ENCODE measurements around the gene HHAT.

The HHAT gene

DNA sequence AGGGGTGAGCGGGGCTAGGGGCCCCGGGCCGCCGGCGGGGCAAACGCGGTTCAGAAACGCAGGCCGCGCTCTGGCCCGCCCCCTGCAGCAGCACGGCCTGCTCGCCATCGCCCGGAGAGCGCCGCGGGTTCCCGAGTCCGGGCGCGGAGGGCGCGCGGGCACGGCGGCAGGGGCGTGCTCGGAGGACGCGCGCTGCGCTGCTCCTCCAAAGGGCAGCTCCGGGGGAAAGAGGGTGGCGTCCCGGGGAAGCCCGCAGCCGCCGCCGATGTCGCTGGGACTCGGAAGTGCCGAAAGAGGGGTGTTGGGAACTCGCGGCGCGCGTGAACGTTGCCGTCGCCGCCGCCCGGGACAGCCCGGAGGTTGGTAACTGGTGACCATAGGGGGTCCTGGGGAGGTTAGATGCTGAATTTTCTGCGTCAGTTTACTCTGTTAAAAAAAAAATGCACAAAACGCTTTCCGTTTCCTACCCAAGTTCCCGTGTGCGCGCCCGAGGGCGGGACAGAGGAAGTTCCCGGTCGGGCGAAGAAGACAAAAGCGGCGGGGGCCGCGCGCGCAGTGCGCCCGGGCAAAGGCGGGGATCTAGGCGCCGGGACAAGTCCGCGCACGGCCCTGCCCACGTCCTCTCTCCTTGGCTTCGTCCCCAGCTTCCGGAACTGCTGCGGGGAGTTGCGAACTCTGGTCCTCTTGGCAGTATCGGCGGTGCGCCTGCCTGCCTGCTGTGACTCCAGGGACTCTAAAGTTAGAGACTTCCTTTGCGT is at the start of gene HHAT:
HHAT (plus strand) TSS at position 157 of the 758 bp plus-strand sequence. CDS start 20,074 bp downstream, outside the sequence.
- peak; percentile 75 for DNase-seq

- DNase-seq = no peak
Measured at GRCh38 chr1:210280221-210280620, 48.5 kb upstream of the HHAT start.

- DNase-seq = no peak
Measured at GRCh38 chr1:210288116-210288515, 40.6 kb upstream of the HHAT start.

GRCh38 chr1:210289248-210289647 is 39.5 kb upstream of the HHAT start:
- DNase-seq = no peak

DNA sequence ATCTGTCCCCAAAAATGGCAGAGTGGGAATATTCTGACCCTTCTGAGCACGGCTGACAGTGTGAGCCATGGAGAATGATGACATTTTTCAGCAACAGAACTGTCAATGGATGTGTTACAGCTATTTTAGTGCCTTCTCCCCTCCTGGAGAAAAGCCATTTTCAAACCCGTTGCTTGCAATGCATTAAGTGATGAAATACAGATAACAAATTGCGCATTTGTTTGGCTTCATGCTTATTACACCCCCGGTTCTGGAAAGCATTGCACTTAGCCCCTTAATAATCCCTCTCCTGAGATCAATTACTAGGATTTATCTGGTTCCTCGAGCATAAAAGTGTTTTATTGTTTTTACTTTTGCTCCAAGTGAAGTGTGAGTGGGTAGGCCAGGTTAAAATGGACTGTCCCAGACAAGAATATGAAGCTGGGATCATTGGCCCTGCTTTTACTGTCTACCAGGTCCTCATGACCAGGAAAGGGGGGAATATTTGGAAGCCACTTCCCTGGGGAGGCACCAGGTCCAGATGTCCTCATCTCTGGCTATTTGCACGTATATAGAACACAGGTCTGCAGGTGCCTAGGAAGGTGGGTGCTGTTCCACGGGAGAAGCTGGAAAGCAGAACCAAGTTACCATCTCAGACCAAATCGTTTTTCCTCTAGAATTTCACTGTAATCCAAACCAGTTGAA is 37.5 kb upstream of the HHAT start:
- no peak for DNase-seq

GRCh38 chr1:210291786-210292230 is 36.9 kb upstream of the HHAT start:
- DNase-seq = no peak

GRCh38 chr1:210292231-210292871 is 36.4 kb upstream of the HHAT start:
- no peak for DNase-seq

DNA sequence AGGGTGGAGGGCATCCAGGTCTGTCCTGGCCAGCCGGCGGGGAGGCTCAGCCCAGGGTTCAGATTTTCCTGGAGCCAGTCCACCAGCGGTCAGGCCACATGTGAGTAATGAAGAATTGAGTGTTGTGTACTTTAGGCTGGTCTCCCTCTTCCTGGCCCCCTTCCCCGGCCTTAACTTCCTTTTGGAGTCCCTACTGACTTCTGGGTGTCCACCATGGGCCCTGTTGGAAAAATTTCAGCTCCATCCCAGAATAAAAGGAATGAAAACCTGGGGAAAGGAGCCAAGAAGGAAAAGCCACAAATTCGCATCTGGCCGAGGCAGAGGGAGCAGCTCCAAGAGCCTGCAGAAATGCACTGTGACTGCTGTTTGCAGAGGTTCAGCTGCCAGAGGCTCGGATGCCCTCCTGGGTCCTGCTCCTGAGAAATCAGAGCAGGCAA is 35.5 kb upstream of the HHAT start:
- DNase-seq = no peak

GRCh38 chr1:210294999-210295745 is 33.5 kb upstream of the HHAT start:
- no peak for DNase-seq

- no peak for DNase-seq
Measured at GRCh38 chr1:210296682-210297081, 32.0 kb upstream of the HHAT start.

DNA sequence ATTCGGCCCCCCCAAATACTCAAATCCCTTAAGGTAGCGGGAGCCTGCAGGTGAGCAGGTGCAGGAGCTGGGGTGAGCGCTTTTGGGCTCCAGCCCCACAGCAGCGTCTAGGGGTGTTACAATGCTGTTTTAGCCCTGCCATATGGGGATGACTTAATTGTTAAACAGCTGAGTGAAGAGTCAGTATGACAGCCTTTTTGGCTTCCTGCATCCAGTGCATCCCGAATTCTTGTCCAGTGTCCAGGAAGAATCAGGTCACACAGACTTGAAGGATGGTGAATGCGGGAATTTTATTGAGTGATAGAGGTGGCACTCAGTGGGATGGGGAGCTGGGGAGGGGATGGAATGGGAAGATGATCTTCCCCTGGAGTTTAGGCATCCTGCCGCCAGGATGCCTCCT is 30.4 kb upstream of the HHAT start:
- no peak for DNase-seq

DNA sequence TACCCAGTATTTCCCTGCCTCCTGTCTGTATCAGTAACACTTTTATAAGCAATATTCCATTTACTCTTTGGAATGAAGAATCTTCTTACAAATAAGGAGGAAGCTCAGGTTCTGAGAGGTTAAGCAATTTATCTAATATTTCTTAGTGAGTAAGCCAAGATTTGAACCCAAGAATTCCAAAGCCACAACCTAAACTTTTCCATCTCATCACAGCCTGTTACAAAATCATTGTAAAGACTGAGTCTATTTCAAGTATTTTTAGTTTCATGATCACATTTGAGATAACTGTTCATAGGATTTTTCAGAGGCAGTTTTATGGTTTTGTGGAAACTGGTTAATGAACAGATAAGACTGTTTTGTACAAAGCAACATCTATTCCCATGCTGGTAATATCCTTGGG is 29.8 kb upstream of the HHAT start:
- DNase-seq = no peak

DNA sequence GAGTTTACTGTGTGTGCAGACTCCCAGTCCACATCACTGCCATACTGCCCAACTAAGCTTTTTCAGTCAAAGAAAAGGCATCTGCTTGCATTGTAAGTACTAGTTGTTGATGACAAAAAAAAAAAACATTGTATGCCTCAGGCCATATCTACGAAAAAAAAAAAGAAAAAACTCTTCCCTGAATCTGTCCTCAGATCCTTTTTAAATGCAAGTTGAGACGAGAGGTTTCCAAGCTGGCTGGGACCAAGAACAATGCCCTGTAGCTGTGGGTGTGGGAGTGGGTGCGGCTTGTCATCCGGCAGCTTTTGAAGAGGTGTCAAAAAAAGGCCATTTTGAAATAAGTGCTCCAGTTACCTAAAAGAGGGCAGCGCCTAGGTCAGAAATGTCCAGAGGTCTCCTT is 29.2 kb upstream of the HHAT start:
- no peak for DNase-seq

- DNase-seq = no peak
Measured at GRCh38 chr1:210300923-210301614, 27.6 kb upstream of the HHAT start.

DNA sequence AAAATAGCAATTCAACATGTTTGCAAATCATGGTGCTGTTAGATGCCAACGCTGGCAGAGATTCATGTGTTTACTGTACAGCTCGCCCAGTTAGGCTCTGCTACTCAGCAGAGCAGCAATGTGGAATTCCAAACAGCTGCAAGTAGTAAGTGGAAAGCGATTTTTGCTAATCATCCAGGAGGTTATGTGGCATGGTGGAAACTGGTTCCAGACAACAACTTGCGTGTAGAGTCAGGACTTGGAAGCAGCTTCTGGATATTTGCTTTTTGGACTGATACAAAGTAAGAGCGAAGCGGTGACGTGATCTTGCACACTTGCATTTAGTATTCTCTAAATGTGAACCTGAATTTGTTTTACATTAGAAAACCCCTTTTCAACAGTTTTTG is 27.1 kb upstream of the HHAT start:
- no peak for DNase-seq

- no peak for DNase-seq
Measured at GRCh38 chr1:210302501-210302900, 26.2 kb upstream of the HHAT start.

- no peak for DNase-seq
Measured at GRCh38 chr1:210303391-210303790, 25.3 kb upstream of the HHAT start.

DNA sequence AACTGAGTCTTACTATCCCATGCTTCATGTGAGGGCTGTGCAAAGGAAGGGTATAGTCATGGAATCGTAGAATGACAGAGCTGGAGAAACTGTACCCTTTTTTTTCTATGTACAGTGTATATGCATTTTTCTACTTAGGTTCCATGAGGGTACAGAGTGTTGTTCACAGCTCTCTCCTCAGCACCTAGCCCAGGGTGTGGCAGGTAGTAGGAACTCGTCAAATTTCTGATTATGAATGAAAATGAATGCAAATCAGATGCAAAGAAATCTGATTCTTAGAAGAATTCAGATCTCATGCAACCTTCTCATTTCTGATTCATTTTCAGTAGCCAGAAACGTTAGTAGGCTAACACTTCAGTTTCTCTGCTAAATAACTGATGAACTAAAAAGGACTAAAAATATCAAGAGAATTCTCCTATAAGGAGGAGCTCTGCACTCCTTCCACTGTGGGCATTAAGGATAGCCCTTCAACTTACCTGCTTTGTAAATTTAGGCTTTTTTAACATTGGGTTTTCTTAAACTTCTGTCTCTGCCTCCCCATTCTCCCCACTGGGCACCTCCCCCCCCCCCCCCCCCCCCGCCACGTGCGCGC is 18.0 kb upstream of the HHAT start:
- no peak for DNase-seq

DNA sequence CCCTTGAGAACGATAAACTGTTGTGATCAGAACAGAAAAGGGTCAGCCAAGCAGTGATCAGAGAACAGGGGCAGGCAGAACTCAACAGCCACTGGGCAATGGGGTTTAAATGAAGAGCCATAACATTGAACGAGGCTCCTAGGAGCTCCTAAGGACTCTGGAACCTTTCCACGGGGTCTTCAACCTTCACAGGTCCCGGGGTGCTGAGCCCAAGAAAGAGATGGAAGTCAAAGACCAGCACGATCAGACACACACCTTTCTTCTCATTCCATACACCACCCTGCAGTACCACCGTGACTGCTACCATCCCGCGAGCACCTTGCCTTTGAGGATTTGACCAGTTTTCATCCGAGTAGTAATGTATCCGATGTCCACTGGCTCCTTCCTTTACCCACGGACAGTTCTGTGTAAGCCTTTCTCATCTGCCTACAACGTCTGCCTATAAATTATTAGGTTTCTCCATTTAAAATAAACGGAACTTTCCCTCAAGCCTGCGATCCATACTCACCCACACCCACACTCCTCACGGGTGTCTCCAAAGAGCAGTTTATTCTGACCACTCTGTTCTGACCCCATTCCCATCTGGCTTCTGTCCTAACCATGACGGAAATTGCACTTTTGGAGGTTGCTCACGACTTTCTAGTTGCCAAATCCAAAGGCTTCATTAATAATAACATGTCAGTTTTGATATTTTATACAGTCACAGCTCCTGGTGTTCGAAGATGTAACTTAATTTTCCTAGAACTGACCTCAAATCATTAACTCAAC is 16.8 kb upstream of the HHAT start:
- no peak for DNase-seq

GRCh38 chr1:210313046-210313595 is 15.6 kb upstream of the HHAT start:
- no peak for DNase-seq

GRCh38 chr1:210313921-210314320 is 14.8 kb upstream of the HHAT start:
- DNase-seq = no peak
